Small intestine (tissue), 7 donors: ENCODE measurements around the gene SLIT2. TPM values are rescaled to one million over a fixed set of nuclear protein-coding genes. Genes with fewer than 3 reads are reported as not detected.

Experiments used
- DNase-seq, 2 donors: peaks; one replicate each; pipeline versions ENCODE4 v3.0.0 to v3.0.0-alpha.2; 2013
- FAIRE-seq: peaks from 2 replicates; lab custom pipeline; 2012; peaks lifted over from hg19 to GRCh38; lab: Jason Lieb, UNC
- H3K27ac ChIP-seq, 3 donors: one replicate each; pipeline ENCODE4 v1.5.1; 2013; ENCODE audit warnings: low read length in 2 of 3, mild to moderate bottlenecking in 2 of 3, control low read depth in 1 of 3, inconsistent platforms in 1 of 3, low read depth in 1 of 3, moderate library complexity in 1 of 3
- H3K27me3 ChIP-seq, 3 donors: one replicate each; pipeline ENCODE4 v1.6.1; 2013; ENCODE audit warnings: low read length in 3 of 3, inconsistent platforms in 1 of 3; ENCODE audit not compliant: control insufficient read depth in 3 of 3, insufficient read depth in 3 of 3
- H3K36me3 ChIP-seq, 3 donors: one replicate each; pipeline ENCODE4 v1.6.1; 2013; ENCODE audit warnings: low read length in 3 of 3, inconsistent platforms in 1 of 3, low read depth in 1 of 3, mild to moderate bottlenecking in 1 of 3, moderate library complexity in 1 of 3; ENCODE audit not compliant: control insufficient read depth in 3 of 3, insufficient read depth in 2 of 3
- H3K4me1 ChIP-seq, 3 donors: one replicate each; pipeline ENCODE4 v1.6.1; 2013; ENCODE audit warnings: low read length in 2 of 3, inconsistent platforms in 1 of 3, low read depth in 1 of 3, mild to moderate bottlenecking in 1 of 3, moderate library complexity in 1 of 3; ENCODE audit not compliant: control insufficient read depth in 3 of 3, insufficient read depth in 2 of 3
- H3K4me3 ChIP-seq, 3 donors: one replicate each; pipeline ENCODE4 v1.5.1; 2013; ENCODE audit warnings: low read length in 3 of 3, control low read depth in 1 of 3, inconsistent platforms in 1 of 3, low read depth in 1 of 3, mild to moderate bottlenecking in 1 of 3, moderate library complexity in 1 of 3
- H3K9me3 ChIP-seq, 2 donors: one replicate each; pipeline ENCODE4 v1.6.1; 2013; ENCODE audit warnings: low read depth in 1 of 2, low read length in 1 of 2; ENCODE audit not compliant: control insufficient read depth in 2 of 2, insufficient read depth in 1 of 2
- WGBS, 3 donors: extraction: QIAGEN DNeasy Blood & Tissue Kit; methylation state at CpG; one replicate each; pipeline ENCODE4 v1.1.7; 2013; 5-methylcytosine and 5-hydroxymethylcytosine counted together
- polyA plus RNA-seq, 4 donors: library from polyadenylated mRNA; stranded (reverse) in 3 of 4; unstranded in 1 of 4; fragments of 200-250 nt in 3 of 4; fragments of 120-200 nt in 1 of 4; gene quantifications; one replicate each; pipeline versions ENCODE4 v1.2.1 to v1.2.3, GENCODE V29; 2013
- donor health status: healthy with polysubstance abuse.
- donor health status: control.
- donor health status: control.
- donor health status: Bipolar disorder and iron deficiency.
- donor health status: healthy.

Gene SLIT2
- polyA plus RNA-seq, 4 donors, result 0.22 to 2.4 (median 0.99) TPM

GRCh38 chr4:20284990-20285389 is 33.3 kb downstream of the SLIT2 start:
- H3K9me3 ChIP-seq, result no peaks in the 10 kb centered on the region
- DNase-seq (peak in 1 of 2 donors; percentile 22), FAIRE-seq (no peak)
- no peak overlapping the region for H3K4me3 ChIP-seq
- WGBS, 3 donors, result 55 to 85% (median 77%) methylated on average over 1 of the region's 1 CpG
- H3K4me1 ChIP-seq, result no peaks in the 10 kb centered on the region
- no peaks in the 10 kb centered on the region for H3K36me3 ChIP-seq
- no peak overlapping the region for H3K27ac ChIP-seq
- no peaks in the 10 kb centered on the region for H3K27me3 ChIP-seq

GRCh38 chr4:20287246-20287645 is 35.5 kb downstream of the SLIT2 start:
- Histone ChIP-seq H3K4me1 (no peaks in the 10 kb centered on the region), H3K4me3 (no peak overlapping the region), H3K9me3 (no peaks in the 10 kb centered on the region), H3K36me3 (no peaks in the 10 kb centered on the region), H3K27ac (no peak overlapping the region), H3K27me3 (no peaks in the 10 kb centered on the region)
- DNase-seq (no peak), FAIRE-seq (no peak)
- WGBS, 3 donors, result 90 to 98% (median 94%) methylated on average over 2 of the region's 2 CpGs

- Histone ChIP-seq H3K27ac (no peak overlapping the region), H3K4me1 (no peaks in the 10 kb centered on the region), H3K9me3 (no peaks in the 10 kb centered on the region), H3K27me3 (no peaks in the 10 kb centered on the region), H3K36me3 (no peaks in the 10 kb centered on the region), H3K4me3 (no peak overlapping the region)
- DNase-seq (no peak), FAIRE-seq (no peak)
- 84 to 87% (median 86%) methylated on average over 8 of the region's 8 CpGs for WGBS, 3 donors
Measured at GRCh38 chr4:20288047-20288650, 36.4 kb downstream of the SLIT2 start.

- no peak for DNase-seq
- WGBS, 3 donors, result 84 to 88% (median 86%) methylated on average over 2 of the region's 2 CpGs
- Histone ChIP-seq H3K9me3 (no peaks in the 10 kb centered on the region), H3K4me1 (no peaks in the 10 kb centered on the region), H3K36me3 (no peaks in the 10 kb centered on the region), H3K27ac (no peak overlapping the region), H3K27me3 (no peaks in the 10 kb centered on the region), H3K4me3 (no peak overlapping the region)
- no peak for FAIRE-seq
Measured at GRCh38 chr4:20288846-20289512, 37.3 kb downstream of the SLIT2 start.

GRCh38 chr4:20289782-20290181 is 38.1 kb downstream of the SLIT2 start:
- Histone ChIP-seq H3K4me3 (no peak overlapping the region), H3K9me3 (no peaks in the 10 kb centered on the region), H3K4me1 (no peaks in the 10 kb centered on the region), H3K36me3 (no peaks in the 10 kb centered on the region), H3K27me3 (no peaks in the 10 kb centered on the region), H3K27ac (no peak overlapping the region)
- DNase-seq, result no peak
- 72 to 79% (median 77%) methylated on average over 3 of the region's 3 CpGs for WGBS, 3 donors
- FAIRE-seq, result no peak

- H3K27me3 ChIP-seq, result no peaks in the 10 kb centered on the region
- no peaks in the 10 kb centered on the region for H3K9me3 ChIP-seq
- 86 to 90% (median 86%) methylated on average over 3 of the region's 3 CpGs for WGBS, 3 donors
- no peaks in the 10 kb centered on the region for H3K4me1 ChIP-seq
- H3K4me3 ChIP-seq, result no peak overlapping the region
- no peak for DNase-seq
- FAIRE-seq, result no peak
- no peaks in the 10 kb centered on the region for H3K36me3 ChIP-seq
- H3K27ac ChIP-seq, result no peak overlapping the region
Measured at GRCh38 chr4:20292739-20293138, 41.0 kb downstream of the SLIT2 start.

- Histone ChIP-seq H3K4me1 (no peaks in the 10 kb centered on the region), H3K27ac (no peak overlapping the region), H3K9me3 (no peaks in the 10 kb centered on the region), H3K27me3 (no peaks in the 10 kb centered on the region), H3K36me3 (no peaks in the 10 kb centered on the region), H3K4me3 (no peak overlapping the region)
- FAIRE-seq (no peak), DNase-seq (no peak)
- WGBS, 3 donors, result 41 to 68% (median 52%) methylated on average over 2 of the region's 2 CpGs
Measured at GRCh38 chr4:20297261-20297660, 45.6 kb downstream of the SLIT2 start.

- DNase-seq (no peak), FAIRE-seq (no peak)
- no peak overlapping the region for H3K4me3 ChIP-seq
- no peak overlapping the region for H3K27ac ChIP-seq
- 84 to 87% (median 87%) methylated on average over 6 of the region's 6 CpGs for WGBS, 3 donors
- H3K4me1 ChIP-seq, result no peaks in the 10 kb centered on the region
- no peaks in the 10 kb centered on the region for H3K36me3 ChIP-seq
- H3K27me3 ChIP-seq, result no peaks in the 10 kb centered on the region
- no peaks in the 10 kb centered on the region for H3K9me3 ChIP-seq
Measured at GRCh38 chr4:20297783-20298182, 46.1 kb downstream of the SLIT2 start.

GRCh38 chr4:20298455-20298854 is 46.8 kb downstream of the SLIT2 start:
- peak in 1 of 2 donors; percentile 51 for DNase-seq
- no peaks in the 10 kb centered on the region for H3K36me3 ChIP-seq
- no peaks in the 10 kb centered on the region for H3K4me1 ChIP-seq
- FAIRE-seq, result no peak
- H3K9me3 ChIP-seq, result no peaks in the 10 kb centered on the region
- H3K27ac ChIP-seq, result no peak overlapping the region
- no peak overlapping the region for H3K4me3 ChIP-seq
- no peaks in the 10 kb centered on the region for H3K27me3 ChIP-seq
